Prostate gland (tissue), 2 donors: Measurements from ENCODE around the gene RIBC1.

Experiments
- CTCF ChIP-seq, 4 experiments: fragments of 200-600 bp in 2 of 4; fragments of 450-650 bp in 2 of 4; sonication (generic) in 2 of 4; IDR thresholded peaks; 1 replicate in 3 of 4; 2 replicates in 1 of 4; pipeline ENCODE4 v1.5.1; 2016 to 2019; ENCODE audit warnings: antibody characterized with exemption in 4 of 4, mild to moderate bottlenecking in 2 of 4, moderate library complexity in 2 of 4
- POLR2A ChIP-seq: fragments of 450-650 bp; IDR thresholded peaks from one replicate; pipeline ENCODE4 v1.6.1; 2016; ENCODE audit warnings: antibody characterized with exemption, mild to moderate bottlenecking
- POLR2AphosphoS5 ChIP-seq: sonication (generic); formaldehyde crosslinking; IDR thresholded peaks from one replicate; pipeline ENCODE4 v1.6.1; 2017; ENCODE audit warnings: antibody characterized with exemption

GRCh38 chrX:53374222-53374820 lies 48.4 kb upstream of the RIBC1 start:
- TF ChIP-seq CTCF (IDR thresholded peaks at IDR 0.05) (no peak), POLR2A (no peak), POLR2AphosphoS5 (no peak)
